ENCODE results near the gene RPL28.

RPL28 gene

GRCh38 chr19:55385724-55386492 lies at the start of gene RPL28:
Gene RPL28 (plus strand): TSS chr19:55385932. CDS start chr19:55386358, 426 bp downstream.
- peak; percentile 99 for DNase-seq

DNA sequence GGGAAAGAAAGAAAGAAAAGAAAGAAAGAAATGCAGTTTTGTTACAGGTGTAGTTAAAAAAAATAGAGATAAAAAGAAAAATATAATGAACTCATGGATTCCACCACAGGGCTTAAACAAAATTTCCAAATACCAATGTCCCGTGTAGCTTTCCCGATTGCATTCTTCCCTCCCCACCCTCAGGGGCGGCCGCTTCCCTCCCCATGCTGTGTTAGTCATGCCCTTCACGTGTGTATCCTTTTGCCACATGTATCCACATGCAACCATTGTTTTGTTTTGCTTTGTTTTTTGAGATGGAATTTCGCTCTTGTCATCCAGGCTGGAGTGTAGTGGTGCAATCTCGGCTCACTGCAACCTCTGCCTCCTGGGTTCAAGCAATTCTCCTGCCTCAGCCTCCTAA lies 49.6 kb upstream of the RPL28 start:
- DNase-seq: no peak

DNA sequence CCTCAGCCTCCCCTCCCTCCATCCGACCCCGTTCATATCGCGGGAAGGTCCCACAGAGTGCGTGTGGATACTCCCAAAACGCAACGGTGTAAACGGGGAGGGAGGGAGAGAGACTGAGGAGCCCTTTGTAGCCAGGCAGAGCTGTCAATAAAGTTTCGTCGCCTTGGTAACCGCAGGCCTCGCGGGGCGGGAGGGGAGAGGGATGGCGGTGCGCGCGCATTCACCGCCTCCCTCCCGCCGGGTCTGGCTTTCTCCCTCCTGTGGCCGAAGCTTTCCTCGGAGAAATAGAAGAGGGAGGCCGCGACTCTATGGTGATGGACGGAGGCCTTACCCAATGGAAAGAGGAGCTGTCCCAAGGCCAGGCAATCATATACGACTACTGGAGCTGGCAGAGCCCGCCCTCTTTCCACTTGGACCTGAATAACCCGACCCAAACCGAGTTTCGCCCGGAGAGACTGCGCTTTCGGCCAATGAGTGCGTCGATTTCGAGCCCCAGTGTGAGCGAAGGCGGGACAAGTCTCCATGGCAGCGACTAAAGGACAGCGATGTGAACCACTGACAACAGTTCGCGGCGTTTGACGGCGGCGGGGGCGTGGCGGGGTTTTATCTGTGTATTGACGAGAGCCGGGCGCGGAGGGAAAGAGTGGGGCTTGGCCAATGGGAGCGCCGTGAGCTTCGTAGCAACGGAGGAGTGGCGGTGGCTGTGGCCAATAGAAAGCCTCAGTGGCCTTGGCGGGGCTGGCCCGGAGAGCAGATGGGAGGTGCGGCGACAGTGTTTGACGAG lies 46.4 kb upstream of the RPL28 start, which contains the start of gene KMT5C:
TSS of gene KMT5C (plus strand) at position 772 of the 784 bp plus-strand sequence. CDS start 2,061 bp downstream, outside the sequence.
- DNase-seq: peak; percentile 100

DNA sequence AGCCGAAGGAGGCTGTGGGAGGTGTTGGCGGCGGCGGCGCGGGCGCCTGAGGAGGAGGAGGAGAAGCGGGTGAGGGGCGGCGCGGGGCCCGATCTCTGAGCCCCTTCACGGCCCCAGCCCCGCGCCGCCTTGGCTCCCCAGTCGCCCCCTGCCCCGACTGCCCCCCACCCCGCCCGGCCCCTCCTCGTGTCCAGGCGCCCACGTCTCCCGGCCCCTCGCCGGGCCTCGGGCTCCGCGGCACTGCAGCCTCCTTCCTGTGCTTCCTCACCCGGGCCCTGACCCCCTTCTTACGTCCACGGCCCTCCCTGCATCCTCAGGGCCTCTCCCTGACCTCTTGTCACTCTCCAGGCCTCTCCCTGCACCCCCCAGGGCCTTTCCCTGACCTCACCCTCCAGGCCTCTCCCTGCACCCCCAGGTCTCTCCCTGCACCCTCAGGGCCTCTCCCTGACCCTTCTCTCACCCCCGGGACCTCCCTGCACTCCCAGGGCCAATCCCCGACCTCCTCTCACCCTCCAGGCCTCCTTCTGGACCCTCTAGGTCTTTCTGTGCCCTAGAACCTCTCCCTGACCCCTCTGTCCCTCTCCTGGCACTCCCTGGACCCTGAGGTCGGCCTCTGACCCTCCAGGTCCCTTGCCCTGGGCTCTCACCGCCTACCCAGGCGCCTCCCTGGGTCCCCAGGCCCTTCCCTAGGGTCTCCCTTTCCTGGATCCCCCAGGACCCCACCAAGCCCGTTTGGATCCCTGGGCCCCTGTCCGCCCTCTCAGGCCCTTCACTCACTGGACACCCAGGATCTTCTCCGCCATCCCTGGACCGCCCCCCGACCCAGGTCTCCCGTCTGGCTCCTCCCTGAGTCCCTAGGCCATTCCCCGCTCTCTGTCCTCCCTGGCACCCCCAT lies 45.6 kb upstream of the RPL28 start:
- DNase-seq: no peak

DNA sequence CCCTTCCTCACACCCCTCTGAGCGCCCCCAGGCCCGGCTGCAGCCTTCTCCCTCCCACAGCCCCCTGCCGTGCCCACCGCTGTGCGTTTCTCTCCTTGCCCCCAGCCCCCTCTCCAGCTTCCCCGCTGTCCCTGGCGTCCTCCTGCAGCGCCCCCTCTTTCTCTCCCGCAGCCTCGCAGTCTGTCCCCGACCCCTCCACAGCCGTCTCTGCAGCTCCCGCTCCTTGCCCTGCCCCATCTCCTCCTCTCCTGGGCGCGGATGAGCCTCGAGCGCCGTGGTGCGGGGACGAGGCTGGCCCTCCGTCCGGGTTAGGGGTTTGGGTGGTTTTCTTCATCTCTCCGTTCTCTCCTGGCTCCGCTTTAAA lies 45.0 kb upstream of the RPL28 start:
- DNase-seq: no peak

- DNase-seq: peak; percentile 84
Observed at GRCh38 chr19:55341171-55341588, 44.6 kb upstream of the RPL28 start.

DNA sequence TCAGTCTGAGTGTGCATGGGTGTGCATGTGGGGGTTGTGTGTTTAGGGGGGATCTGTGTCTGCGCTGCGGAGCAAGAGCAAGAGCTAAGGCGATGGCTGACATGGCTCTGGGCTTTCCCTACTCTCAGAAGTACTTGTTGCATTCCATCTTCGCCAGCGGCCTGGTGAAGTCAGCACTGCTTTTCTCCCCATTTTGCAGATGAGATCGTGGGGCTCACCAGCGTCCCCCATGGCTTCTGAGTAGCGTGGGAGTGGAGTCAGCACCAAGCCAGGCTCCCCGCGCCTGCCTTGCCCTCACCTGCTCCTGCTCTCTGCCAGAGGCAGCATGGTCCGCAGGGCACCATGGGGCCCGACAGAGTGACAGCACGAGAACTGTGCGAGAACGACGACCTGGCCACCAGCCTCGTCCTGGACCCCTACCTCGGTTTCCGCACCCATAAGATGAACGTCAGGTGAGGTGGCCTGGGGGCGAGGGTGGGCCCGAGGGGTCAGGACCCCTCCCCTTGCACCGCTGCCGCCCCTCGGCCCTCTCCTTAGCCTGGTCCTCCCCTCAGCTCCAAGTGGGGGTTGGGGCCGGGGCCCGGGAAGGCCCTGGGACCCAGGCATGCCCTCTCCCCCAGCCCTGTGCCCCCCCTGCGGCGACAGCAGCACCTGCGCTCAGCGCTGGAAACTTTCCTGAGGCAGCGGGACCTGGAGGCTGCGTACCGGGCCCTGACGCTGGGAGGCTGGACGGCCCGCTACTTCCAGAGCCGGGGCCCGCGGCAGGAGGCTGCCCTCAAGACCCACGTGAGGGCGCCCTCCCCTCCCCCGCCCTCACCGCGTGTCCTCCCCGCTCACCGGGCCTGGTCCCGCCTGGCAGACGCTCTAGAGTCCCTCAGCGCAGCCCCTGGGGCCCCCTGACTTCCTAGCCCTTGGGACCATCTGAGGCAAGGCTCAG lies 43.9 kb upstream of the RPL28 start:
- no peak for DNase-seq

- DNase-seq: no peak
Observed at GRCh38 chr19:55344444-55344843, 41.3 kb upstream of the RPL28 start.

DNA sequence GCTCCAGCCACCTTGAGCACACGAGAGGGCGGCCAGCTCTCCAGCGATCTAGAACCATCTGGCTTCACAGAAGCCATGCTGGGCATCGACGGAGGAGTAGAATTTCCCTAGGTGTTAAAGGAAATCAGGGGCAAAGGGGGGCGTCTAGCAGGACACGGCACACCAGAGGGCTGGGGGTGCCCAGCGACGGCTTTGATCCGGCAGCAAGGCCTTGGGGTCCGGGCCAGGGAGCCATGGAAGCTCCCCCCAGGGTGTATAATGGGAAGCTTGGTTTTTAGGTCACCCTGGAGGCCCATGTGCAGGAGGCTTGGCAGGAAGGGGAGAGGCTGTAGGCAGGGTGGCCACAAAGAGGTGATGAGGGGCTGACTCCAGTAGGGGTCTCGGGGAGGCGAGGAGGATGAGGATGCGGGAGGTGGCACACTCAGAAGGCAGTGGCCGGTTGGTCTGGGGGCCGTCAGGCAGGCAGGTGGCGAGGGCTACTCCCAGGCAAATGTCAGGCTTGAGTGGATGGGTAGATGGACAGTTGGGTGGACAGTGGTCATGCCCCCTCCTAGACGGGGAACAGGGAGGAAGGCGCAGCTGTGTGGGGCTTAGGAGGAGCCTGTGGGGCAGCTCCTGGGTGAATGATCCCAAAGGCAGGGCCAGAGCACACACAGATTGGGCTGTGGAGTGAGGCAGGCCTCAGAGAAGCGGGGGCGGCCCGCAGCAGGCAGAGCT lies 40.5 kb upstream of the RPL28 start:
- no peak for DNase-seq

DNA sequence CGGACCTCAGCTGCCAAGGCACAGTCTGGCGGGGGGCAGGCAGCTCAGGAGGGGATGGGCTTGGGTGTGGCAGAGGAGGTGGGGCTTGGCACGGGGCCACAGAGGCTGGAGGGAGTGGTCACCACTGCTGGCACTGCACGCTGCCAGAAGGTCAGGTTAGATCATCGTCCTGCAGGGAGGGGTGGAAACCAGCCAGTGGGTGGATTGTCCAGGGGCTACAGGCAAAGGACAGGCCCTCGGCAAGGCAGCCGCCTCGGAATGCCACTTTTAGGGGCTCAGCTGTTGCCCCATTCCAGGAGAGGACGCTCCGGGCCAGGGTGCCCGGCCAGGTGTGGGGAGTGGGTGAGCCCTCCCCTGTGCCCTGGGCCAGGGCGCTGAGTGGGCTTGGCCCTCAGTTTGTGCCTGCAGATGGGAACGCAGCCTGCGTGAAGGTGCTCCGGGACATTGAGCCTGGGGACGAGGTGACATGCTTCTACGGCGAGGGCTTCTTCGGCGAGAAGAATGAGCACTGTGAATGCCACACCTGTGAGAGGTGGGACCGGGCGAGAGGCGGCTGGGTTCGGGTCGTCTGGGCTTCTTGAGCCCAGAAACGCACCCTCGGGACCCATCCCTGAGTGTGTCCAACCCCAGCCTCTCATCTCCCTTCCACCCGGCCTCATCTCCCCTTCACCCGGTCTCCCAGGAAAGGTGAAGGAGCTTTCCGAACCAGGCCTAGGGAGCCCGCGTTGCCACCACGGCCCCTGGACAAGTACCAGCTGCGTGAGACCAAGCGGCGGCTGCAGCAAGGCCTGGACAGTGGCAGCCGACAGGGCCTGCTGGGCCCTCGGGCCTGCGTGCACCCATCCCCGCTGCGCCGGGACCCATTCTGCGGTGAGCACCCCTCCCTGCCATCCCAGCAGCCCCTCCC lies 39.7 kb upstream of the RPL28 start:
- no peak for DNase-seq

DNA sequence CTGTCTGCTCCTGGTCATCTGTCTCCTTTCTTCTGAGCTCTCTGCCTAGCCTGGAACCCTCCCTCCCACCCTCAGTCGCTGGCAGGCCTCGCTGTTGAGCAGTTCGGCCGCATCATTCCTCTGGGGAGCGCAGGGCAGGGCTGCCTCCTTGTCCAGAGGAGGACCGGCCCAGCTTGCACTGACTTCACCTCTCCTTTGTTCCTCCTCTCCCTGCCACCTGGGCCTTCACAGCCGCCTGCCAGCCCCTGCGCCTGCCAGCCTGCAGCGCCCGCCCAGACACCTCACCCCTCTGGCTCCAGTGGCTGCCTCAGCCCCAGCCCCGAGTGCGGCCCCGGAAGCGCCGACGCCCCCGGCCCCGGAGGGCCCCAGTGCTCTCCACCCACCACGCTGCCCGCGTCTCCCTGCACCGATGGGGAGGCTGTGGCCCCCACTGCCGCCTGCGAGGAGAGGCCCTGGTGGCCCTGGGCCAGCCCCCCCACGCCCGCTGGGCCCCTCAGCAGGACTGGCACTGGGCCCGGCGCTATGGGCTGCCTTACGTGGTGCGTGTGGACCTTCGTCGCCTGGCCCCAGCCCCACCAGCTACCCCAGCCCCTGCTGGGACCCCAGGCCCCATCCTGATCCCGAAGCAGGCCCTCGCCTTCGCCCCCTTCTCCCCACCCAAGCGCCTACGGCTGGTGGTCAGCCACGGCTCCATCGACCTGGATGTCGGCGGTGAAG lies 38.8 kb upstream of the RPL28 start:
- no peak for DNase-seq

DNA sequence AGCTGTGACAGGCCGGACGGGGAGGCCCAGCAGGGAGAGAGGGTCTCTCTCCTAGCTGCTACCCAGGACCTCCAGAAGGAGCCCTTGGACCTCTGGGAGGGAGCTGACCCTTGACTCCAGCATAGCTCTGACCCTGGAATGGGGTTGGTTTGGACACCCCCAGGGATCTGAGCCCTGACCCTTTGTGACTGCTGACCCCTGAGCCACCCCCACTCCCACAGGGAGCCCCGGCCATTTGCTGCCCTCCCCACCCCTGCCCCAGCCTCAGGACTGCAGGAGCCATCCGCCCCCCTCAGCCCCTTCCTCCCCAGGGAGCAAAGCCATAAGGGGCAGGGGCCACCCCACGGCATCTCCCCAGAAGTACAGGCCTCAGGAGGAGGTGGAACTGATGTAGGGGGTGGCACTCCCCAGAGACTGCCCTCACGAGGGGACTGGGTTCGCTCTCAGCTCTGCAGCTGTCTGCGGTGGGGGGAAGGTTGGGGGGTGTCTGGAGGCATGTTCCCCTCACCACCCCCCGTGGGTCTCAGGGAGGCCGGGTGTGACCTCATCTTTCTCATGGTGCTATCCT lies 38.2 kb upstream of the RPL28 start:
- DNase-seq: no peak

GRCh38 chr19:55348317-55349034 lies 37.3 kb upstream of the RPL28 start:
- DNase-seq: no peak

GRCh38 chr19:55350620-55351315 lies 35.0 kb upstream of the RPL28 start:
- DNase-seq: no peak

DNA sequence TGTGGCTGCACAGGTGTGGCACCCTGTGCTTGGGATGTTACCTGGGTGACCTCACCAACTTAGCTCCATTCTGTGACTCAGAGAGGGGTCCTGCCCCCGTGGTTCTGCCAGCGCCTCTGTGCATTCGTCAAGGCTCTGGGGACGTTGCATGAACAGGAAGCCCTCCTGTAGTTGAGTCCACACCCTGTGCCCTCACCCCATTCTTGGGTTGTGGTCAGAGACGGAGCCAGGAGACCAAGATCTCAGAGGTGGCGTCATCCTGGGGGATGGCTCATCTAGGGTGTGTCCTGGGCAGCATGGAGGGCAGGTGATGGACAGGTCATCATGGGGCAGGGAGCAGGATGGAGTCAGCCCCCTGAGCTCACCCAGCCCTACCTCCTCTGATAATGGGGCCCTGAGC lies 33.7 kb upstream of the RPL28 start:
- DNase-seq: no peak

- no peak for DNase-seq
Observed at GRCh38 chr19:55352549-55353145, 33.1 kb upstream of the RPL28 start.

DNA sequence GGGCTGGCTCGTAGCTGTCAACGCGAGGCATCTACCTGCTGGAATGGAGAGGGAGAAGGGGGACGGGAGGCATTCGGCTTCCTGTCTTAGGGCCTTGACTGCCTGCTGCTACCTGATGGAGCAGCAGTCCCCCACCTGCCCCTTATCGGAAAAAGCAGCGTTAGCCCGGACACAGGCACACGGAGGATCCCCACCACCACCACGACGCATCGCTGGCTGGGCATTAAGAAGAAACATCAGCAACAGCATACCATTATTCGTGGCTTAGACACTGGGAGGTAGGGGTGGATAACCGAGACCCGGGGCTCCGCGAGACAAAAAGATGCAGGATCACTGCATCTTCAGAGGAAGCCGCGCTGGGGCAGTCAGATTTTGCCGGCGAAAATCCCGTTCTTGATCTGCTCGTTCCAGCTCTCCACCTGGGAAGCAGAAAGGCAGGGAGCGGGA lies 32.4 kb upstream of the RPL28 start:
- no peak for DNase-seq

Data from NCI-H2029 (cell line).